T-helper 17 cell (primary cell): ENCODE results near the gene AQP12B. TPM values are rescaled to one million over a fixed set of nuclear protein-coding genes. Genes with fewer than 3 reads are reported as not detected.

ENCODE experiments used
- ATAC-seq: fragments of 150-1000 bp; cut with Tn5 transposase; 2 replicates; pipeline ENCODE4 v1.10.0; 2021; ENCODE audit warnings: mild to moderate bottlenecking, moderate library complexity
- DNase-seq, 3 donors: peaks; one replicate each; pipeline versions ENCODE4 v3.0.0 to v3.0.0-alpha.2; 2020 to 2021
- H3K9me3 ChIP-seq: one replicate; pipeline ENCODE4 v1.7.0; 2013; ENCODE audit warnings: low read length, mild to moderate bottlenecking; ENCODE audit not compliant: control insufficient read depth, poor library complexity, severe bottlenecking
- H3K27ac Mint-ChIP-seq: one replicate; pipeline ENCODE4 v1.8.0; 2022; ENCODE audit warnings: mild to moderate bottlenecking, moderate library complexity, mixed read lengths
- H3K27me3 Mint-ChIP-seq: one replicate; pipeline ENCODE4 v1.8.0; 2022; ENCODE audit warnings: mixed read lengths
- H3K36me3 Mint-ChIP-seq: one replicate; pipeline ENCODE4 v1.8.0; 2022; ENCODE audit warnings: low read depth, mixed read lengths
- H3K4me1 Mint-ChIP-seq: one replicate; pipeline ENCODE4 v1.8.0; 2022; ENCODE audit warnings: mild to moderate bottlenecking, mixed read lengths
- H3K4me3 Mint-ChIP-seq: one replicate; pipeline ENCODE4 v1.8.0; 2022; ENCODE audit warnings: mild to moderate bottlenecking, moderate library complexity, mixed read lengths
- total RNA-seq, 4 donors: library from RNA in 2 of 4; stranded (reverse) in 2 of 4; gene quantifications; one replicate each; pipeline ENCODE4 v1.2.3 and lab custom pipeline; 2022 to 2026

Gene AQP12B
- total RNA-seq, 2 donors from 2014 or later: not detected

DNA sequence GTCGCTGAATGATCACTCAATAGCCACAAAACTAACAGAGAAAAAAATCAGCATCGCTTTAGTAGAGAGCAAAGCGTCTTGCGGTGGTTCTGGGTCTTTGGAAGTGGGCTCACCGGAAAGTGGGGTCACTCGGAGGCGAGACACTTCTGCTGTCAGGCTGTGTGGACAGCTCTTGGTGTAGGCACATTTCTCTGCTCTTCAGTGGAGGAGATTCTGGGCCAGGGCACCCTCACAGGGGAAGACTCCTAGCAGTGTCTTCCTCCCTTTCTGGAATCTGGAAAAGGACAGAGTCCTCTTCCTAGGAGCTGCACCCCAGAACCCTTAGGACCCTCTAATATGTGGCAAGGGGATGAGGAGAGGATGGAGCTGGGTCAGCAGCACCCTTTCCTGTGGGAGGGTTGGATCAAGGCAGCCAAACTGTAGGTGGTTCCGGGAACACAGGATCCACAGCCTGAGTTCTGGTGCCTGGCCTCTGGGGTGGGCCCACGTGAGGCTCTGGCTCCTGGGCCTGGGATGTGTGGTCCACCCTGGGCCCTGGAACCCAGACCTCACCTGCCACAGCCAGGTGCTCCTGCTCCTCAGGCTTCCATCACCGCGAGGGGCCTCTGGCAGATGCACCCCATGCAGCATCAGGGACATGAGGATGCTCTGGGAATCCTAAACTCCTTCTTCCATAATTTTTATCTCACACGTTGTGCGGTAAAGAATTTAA, 32.3 kb downstream of the AQP12B start:
- H3K9me3 ChIP-seq: no peaks in the 10 kb centered on the region
- Mint-ChIP-seq H3K4me1 (no peaks in the 10 kb centered on the region), H3K36me3 (no peaks in the 10 kb centered on the region), H3K27me3 (peaks cover 67% of the 10 kb centered on the region), H3K27ac (no peak overlapping the region), H3K4me3 (no peak overlapping the region)
- ATAC-seq: no peak
- no peak for DNase-seq

DNA sequence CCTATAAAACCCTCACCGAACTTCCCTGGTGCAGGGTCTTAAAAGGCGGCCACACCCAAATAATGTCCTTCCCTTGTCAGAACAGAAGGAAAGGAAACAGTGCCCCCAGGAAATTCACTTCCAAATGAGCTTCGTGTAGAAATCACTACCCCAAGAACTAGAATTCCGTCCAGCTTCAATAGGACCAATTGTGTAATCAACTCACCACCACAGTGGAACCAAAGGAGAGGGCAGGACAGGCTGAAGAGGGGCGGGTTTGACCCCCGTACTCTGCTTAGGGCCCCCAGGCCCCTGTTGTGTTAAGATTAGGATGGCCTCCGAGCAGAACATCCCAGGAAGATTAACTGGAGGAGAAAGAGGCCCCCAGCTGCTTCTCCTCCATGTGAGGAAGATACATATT, 33.4 kb downstream of the AQP12B start:
- H3K4me3 Mint-ChIP-seq: no peak overlapping the region
- ATAC-seq (no peak), DNase-seq (no peak)
- peaks cover 56% of the 10 kb centered on the region for H3K27me3 Mint-ChIP-seq
- H3K9me3 ChIP-seq: no peaks in the 10 kb centered on the region
- H3K27ac Mint-ChIP-seq: no peak overlapping the region
- no peaks in the 10 kb centered on the region for H3K36me3 Mint-ChIP-seq
- no peaks in the 10 kb centered on the region for H3K4me1 Mint-ChIP-seq

DNA sequence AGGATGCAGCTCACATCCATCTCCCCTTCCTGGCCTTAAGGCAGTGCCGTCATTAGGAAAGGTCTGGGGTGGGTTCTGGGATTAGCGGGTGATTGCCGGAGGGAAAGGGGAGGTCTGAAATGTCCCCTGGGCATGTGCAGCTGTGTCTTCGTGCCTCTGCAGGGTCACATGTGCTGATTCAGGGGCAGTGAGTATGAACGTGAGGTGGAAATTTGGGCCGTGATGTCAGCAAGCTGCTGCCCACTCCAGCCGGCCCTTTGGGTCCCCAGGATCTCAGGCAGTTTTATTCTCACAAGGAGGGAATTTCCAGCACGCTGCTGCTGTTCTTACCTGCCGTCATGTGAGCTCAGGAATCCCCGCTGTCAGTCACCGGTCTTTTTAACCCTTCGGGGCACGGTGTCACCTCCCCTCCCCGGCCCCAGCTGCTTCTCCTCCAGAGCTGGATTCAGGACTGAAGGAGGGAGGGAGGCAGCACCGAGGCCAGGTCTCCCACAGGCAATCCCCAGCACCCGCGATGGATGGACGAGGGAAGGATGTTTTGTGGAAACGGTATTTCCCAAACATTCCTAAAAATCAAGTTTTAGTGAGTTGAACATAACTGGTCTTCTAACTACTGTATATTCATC, 33.9 kb downstream of the AQP12B start:
- Mint-ChIP-seq H3K4me1 (no peaks in the 10 kb centered on the region), H3K27ac (no peak overlapping the region), H3K27me3 (peaks cover 55% of the 10 kb centered on the region), H3K36me3 (no peaks in the 10 kb centered on the region), H3K4me3 (no peak overlapping the region)
- no peak for DNase-seq
- no peak for ATAC-seq
- no peaks in the 10 kb centered on the region for H3K9me3 ChIP-seq

DNA sequence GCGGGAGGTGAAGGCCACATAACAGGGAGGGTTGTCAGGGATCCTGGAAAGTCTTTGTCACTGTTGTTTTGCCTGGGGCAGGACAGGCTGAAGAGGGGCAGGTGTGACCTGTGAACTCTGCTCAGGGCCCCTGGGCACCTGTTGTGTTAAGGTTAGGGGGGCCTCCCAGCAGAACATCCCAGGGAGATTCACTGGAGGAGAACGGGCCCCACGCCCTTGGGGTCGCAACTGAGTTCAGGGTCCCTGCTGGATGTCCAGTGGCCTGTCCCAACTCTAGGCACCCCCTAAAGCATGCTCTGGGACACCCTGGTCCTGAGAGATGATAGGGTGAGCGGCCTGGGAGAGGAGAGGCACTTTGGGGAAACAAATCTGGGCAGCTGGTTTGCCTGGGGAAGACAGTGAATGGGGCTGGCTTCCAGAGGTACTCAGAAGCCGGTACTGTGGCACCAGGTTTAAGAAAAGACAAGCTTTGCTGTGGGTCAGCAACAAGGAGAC, 34.5 kb downstream of the AQP12B start:
- DNase-seq (no peak), ATAC-seq (no peak)
- no peaks in the 10 kb centered on the region for H3K4me1 Mint-ChIP-seq

DNA sequence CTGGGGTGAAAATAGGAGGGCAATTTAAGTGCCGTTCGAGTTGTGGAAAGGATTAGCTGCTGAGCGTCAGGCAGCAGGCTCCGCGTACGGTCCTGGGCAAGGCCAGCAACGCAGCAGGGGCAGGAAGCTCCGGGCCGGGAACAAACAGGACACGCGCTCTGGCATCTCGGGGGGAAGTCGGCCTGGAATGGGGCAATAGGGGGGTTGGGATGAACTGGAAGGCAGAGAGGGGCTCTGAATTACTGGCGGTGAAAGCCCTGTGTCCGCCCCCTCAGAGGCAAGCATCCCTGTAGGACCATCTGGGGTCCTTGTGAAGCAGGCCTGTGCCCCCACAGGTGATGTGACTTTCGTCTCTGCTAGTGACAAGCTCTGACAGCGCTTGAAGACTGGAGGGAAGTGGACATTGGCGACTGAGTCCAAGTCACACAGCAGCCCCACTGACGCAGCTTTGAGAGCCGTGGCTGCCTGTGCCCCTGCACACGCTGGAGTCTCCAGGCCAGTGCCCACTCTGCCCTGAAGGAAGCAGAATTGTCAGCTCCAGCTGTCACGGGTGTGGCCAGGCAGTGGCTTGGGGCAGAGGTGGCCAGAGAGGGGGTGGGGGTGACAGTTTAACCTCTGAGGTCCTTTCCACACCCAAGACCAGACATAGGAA, 35.1 kb downstream of the AQP12B start:
- ATAC-seq (no peak), DNase-seq (no peak)
- Mint-ChIP-seq H3K27ac (no peak overlapping the region), H3K27me3 (peaks cover 44% of the 10 kb centered on the region), H3K4me1 (no peaks in the 10 kb centered on the region), H3K36me3 (no peaks in the 10 kb centered on the region), H3K4me3 (no peak overlapping the region)
- no peaks in the 10 kb centered on the region for H3K9me3 ChIP-seq

More for the DNA sequence above, 34.5 kb downstream of the AQP12B start:
- H3K9me3 ChIP-seq: no peaks in the 10 kb centered on the region
- no peak overlapping the region for H3K27ac Mint-ChIP-seq
- peaks cover 50% of the 10 kb centered on the region for H3K27me3 Mint-ChIP-seq
- no peak overlapping the region for H3K4me3 Mint-ChIP-seq
- no peaks in the 10 kb centered on the region for H3K36me3 Mint-ChIP-seq

DNA sequence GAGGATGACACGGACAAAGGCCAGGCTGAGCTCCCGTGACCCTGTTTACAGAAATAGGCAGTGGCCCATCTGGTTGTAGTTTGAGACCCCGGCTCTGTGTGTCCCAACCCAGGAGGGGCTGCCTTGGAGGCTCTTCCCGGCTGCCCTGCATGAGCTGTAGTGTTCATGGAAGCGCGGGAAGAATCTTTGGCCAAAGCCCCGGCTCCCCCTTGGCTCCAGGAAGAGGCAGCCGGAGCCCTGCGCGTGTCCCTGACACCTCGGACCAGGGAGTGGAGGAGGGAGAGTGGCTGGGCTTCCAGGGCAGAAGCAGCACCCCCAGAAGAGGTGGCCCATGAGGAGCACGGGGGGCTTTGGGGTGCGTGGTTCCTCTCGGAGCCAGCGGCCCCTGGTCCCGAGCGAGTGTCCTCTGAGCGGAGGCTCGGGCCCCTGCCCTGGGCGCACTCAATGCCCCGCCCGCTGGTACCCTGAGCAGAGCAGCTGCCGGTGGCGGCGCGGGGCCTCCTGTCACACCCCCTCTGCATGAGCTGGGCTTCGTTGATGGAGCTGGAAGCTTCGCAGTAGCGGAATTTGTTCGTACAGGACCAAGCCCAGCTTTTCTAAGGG, 35.7 kb downstream of the AQP12B start:
- Mint-ChIP-seq H3K27ac (no peak overlapping the region), H3K36me3 (no peaks in the 10 kb centered on the region), H3K4me3 (no peak overlapping the region), H3K4me1 (no peaks in the 10 kb centered on the region), H3K27me3 (peaks cover 40% of the 10 kb centered on the region)
- DNase-seq (no peak), ATAC-seq (no peak)
- no peaks in the 10 kb centered on the region for H3K9me3 ChIP-seq

DNA sequence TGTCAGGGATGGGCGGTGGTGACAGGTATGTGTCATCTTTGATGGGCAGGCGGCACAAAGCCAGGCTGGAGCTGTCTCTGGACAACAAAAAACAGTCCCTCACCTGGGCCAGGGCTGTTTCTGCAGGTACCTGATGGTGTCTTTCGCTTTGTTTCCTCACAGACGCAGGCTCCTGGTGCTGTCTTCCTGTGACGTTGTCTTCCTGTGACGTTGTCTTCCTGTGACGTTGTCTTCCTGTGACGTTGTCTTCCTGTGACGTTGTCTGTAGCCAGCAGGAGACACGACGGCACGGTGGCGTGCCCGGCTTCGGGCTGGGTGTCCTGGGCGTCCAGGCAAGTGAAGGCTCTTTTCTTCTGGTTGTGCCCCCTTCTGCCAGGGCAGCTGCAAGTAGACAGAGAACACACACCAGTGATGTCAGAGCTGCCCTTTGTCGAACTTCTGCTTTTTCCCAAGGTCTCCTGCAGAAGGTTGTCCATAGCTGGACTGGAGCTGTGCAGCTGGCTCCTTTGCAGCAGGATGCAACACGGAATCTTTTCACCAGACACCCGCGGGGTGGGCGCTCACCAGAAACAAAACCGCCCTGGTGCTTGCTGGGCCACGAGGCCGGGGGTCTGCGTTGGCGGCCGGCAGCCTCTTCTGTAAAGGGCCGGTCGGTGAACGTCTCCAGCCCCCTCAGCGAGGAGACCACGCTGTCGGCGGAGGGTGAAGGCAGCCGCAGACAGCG, 36.3 kb downstream of the AQP12B start:
- peaks cover 37% of the 10 kb centered on the region for H3K27me3 Mint-ChIP-seq
- H3K27ac Mint-ChIP-seq: no peak overlapping the region
- no peaks in the 10 kb centered on the region for H3K9me3 ChIP-seq
- H3K4me3 Mint-ChIP-seq: no peak overlapping the region
- H3K36me3 Mint-ChIP-seq: no peaks in the 10 kb centered on the region
- ATAC-seq (peak; percentile 55), DNase-seq (no peak)
- H3K4me1 Mint-ChIP-seq: no peaks in the 10 kb centered on the region

DNA sequence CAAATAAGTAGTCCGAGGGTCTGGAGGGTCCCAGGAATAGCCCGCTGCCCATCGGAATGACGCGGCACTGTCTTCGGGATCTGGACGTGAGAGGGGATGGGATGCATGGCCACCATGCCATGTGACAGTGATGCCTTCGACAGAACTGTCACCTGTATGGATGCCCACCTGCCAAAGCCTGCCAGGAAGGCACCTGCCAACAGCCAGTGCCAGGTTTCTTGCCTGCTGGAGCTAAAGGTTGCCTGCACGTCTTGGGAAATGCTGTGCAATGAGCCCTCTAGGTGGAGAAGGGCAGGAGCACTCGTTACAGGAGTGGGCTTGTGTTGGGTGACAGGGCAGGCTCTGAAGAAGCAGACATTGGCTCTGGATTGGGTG, 36.9 kb downstream of the AQP12B start:
- no peaks in the 10 kb centered on the region for H3K9me3 ChIP-seq
- H3K4me3 Mint-ChIP-seq: no peak overlapping the region
- no peaks in the 10 kb centered on the region for H3K4me1 Mint-ChIP-seq
- peak; percentile 25 for ATAC-seq
- no peak for DNase-seq
- no peaks in the 10 kb centered on the region for H3K36me3 Mint-ChIP-seq
- H3K27me3 Mint-ChIP-seq: peaks cover 31% of the 10 kb centered on the region
- no peak overlapping the region for H3K27ac Mint-ChIP-seq

DNA sequence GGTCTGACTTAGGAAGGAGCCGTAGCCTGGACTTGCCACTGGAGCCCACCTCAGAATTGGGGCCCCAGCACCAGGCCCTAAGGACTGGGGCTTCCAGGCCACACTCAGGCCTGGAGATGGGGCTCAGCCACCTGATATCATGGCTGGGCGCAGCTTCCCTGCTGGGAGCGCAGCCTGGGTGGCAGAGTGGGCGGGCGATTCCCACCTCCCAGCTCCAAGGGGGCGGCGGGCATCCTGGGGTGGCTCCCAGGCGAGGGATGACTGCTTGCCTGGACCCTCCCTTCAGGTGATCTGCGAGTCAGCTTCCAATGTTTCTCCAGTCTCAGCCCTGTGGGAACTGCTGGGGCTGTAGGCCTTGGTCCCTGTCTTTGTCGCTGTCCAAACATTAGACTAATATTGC, 37.3 kb downstream of the AQP12B start:
- H3K9me3 ChIP-seq: no peaks in the 10 kb centered on the region
- H3K27me3 Mint-ChIP-seq: peaks cover 27% of the 10 kb centered on the region
- DNase-seq (no peak), ATAC-seq (no peak)
- no peaks in the 10 kb centered on the region for H3K36me3 Mint-ChIP-seq
- H3K27ac Mint-ChIP-seq: no peak overlapping the region
- no peak overlapping the region for H3K4me3 Mint-ChIP-seq
- no peaks in the 10 kb centered on the region for H3K4me1 Mint-ChIP-seq

DNA sequence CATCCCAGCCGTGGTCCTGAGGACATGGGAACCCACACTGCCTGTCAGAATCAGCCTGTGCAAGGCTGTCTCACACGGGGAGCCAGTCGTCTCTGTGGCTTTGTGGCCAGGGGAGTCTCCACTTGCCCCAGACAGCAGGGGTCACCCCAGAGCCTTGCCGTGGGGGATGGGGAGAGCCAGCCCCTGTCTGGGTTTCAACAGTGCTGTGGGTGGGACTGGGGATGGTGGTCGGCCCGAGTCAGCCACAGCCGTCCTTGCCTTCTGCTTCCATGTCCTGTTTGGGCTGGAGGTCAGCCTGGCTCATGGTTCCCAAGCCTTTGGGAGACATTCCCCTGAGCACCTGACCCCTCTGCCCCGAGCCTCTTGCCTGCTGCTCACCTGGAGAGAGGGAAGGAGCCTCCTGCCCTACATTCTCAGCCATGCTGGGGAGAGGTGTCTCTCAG, 37.8 kb downstream of the AQP12B start:
- Mint-ChIP-seq H3K4me1 (no peaks in the 10 kb centered on the region), H3K4me3 (no peak overlapping the region), H3K27me3 (peaks cover 25% of the 10 kb centered on the region), H3K27ac (no peak overlapping the region), H3K36me3 (no peaks in the 10 kb centered on the region)
- no peak for DNase-seq
- ATAC-seq: no peak
- no peaks in the 10 kb centered on the region for H3K9me3 ChIP-seq

DNA sequence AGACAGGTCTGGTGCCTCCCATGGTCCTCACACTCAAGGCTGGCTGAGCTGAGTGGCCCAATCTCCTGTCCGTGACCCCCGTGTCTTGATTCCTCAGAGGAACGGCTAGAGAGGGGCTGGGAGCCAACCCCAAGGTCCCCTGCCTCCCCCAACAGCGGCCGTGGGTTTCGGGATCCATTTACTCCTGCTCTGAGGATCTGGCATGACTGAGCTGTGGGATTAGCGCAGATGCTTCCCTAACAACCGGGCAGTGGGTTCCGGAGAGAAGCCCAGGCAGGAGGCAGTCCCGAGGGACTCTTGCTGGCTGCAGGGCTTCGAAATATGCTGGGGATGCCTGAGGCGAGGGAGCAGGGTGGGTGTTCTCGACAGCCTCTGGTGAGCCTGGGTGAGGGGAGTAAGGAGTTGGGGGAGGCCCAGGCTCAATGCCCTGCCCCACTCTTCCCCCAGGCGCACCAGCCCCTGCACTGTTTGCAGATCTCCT, 38.5 kb downstream of the AQP12B start:
- no peaks in the 10 kb centered on the region for H3K36me3 Mint-ChIP-seq
- H3K9me3 ChIP-seq: no peaks in the 10 kb centered on the region
- DNase-seq (no peak), ATAC-seq (no peak)
- H3K4me3 Mint-ChIP-seq: no peak overlapping the region
- no peaks in the 10 kb centered on the region for H3K4me1 Mint-ChIP-seq
- peaks cover 19% of the 10 kb centered on the region for H3K27me3 Mint-ChIP-seq
- no peak overlapping the region for H3K27ac Mint-ChIP-seq

DNA sequence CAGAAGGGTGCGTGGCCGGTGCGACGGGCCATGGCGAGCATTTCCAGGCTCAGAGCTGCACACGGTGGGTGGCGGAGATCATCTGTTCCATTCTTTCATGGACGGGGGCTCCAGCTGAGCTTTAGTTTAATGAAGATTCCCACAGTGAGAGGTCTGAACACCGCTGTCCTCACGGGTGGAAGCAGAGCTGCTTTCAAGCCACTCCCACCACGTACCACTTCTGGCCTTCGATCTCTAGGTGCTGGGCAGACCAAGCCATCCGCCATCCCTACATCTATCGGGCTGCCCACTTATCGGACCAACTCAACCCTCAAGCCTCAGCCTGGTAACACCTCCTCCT, 38.9 kb downstream of the AQP12B start:
- Mint-ChIP-seq H3K27me3 (peaks cover 15% of the 10 kb centered on the region), H3K4me1 (no peaks in the 10 kb centered on the region), H3K36me3 (no peaks in the 10 kb centered on the region), H3K27ac (no peak overlapping the region), H3K4me3 (peak overlapping the region; percentile 21)
- ATAC-seq (no peak), DNase-seq (no peak)
- H3K9me3 ChIP-seq: no peaks in the 10 kb centered on the region
